IgD-negative memory B cell (primary cell): ENCODE measurements around the gene SCLY. TPM values are rescaled to one million over a fixed set of nuclear protein-coding genes. Genes with fewer than 3 reads are reported as not detected.

Experiments
- H3K27ac Mint-ChIP-seq, 3 donors: one replicate each; pipeline ENCODE4 v1.8.0; 2020 to 2022; ENCODE audit warnings: mild to moderate bottlenecking in 3 of 3, mixed read lengths in 3 of 3, moderate library complexity in 1 of 3
- H3K27me3 Mint-ChIP-seq: one replicate; pipeline ENCODE4 v1.8.0; 2021; ENCODE audit warnings: mixed read lengths
- H3K36me3 Mint-ChIP-seq: one replicate; pipeline ENCODE4 v1.8.0; 2020; ENCODE audit warnings: mild to moderate bottlenecking, mixed read lengths
- H3K4me1 Mint-ChIP-seq, 3 donors: one replicate each; pipeline ENCODE4 v1.8.0; 2020 to 2022; ENCODE audit warnings: mixed read lengths in 3 of 3, mild to moderate bottlenecking in 1 of 3
- H3K4me3 Mint-ChIP-seq, 4 donors: one replicate each; pipeline ENCODE4 v1.8.0; 2020 to 2022; ENCODE audit warnings: mild to moderate bottlenecking in 4 of 4, mixed read lengths in 4 of 4, moderate library complexity in 3 of 4
- H3K9me3 Mint-ChIP-seq, 3 donors: one replicate each; pipeline ENCODE4 v1.8.0; 2020 to 2021; ENCODE audit warnings: mixed read lengths in 3 of 3, mild to moderate bottlenecking in 1 of 3
- polyA plus RNA-seq: library from polyadenylated mRNA; unstranded; fragments of 300-500 nt; fragmentation: Illumina TruSeq; gene quantifications from one replicate; pipeline ENCODE4 v1.2.3, GENCODE V29; 2021

Gene SCLY
- polyA plus RNA-seq, 1 donor from 2014 or later = 18.5 TPM

DNA sequence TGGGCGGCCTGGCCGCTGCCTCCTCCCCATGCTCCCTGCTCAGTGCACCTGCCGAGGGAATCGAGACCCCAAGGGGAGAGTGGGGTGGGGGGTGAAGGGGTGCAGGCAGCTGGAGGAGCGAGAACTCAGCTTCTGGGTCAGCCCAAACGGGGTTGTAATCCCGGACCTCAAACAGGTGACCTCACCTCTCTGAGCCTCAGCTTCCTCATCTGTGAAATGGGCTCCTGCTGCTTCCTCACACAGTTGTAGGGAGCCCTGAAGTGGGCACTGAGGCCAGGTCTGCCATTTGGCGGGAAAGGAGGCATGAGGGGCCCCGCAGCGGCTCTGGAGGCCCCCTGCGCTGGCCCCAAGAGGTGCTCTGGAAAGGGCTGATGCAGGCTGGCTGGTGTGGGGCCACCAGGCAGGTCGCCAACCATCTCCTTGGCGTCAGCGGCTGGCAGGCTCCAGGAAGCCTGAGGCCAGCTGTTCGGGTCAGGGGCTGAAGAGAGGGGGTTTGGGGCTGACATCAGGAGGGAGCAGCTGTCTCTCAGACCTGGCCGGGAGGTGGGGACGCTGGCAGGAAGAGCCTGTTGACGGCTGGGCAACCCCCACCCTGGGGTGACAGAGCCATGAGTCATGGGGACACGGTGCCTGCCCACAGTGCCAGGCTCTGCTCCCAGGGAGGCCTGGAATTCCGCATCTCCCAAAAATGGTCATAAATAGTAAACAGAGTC, 82.6 kb downstream of the SCLY start:
- Mint-ChIP-seq H3K9me3 (no peaks in the 10 kb centered on the region), H3K36me3 (no peaks in the 10 kb centered on the region), H3K27ac (no peak overlapping the region), H3K27me3 (peaks cover 3% of the 10 kb centered on the region), H3K4me1 (peaks cover 0 to 3% (median 0%) of the 10 kb centered on the region in 3 donors), H3K4me3 (peak overlapping the region in 1 of 4 donors; percentile 49)

DNA sequence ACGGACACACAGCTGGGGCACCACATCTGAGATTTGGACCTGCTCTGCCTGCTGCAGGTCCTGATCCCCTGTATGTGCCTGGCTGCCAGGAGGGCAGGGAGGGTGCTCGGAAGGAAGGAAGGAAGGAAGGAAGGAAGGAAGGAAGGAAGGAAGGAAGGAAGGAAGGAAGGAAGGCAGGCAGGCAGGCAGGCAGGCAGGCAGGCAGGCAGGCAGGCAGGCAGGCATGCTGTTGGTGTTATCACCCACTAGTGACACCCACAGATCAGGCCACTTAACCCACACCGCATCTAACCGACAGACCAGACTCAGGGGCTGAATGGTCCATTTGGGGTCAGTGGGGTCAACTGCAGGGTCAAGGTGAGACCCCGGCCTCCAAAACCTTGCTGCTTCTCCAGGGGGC, 83.5 kb downstream of the SCLY start:
- H3K27me3 Mint-ChIP-seq = peaks cover 3% of the 10 kb centered on the region
- peaks cover 0 to 3% (median 0%) of the 10 kb centered on the region in 3 donors for H3K4me1 Mint-ChIP-seq
- H3K9me3 Mint-ChIP-seq = no peaks in the 10 kb centered on the region
- no peak overlapping the region for H3K4me3 Mint-ChIP-seq
- H3K27ac Mint-ChIP-seq = no peak overlapping the region
- H3K36me3 Mint-ChIP-seq = no peaks in the 10 kb centered on the region

DNA sequence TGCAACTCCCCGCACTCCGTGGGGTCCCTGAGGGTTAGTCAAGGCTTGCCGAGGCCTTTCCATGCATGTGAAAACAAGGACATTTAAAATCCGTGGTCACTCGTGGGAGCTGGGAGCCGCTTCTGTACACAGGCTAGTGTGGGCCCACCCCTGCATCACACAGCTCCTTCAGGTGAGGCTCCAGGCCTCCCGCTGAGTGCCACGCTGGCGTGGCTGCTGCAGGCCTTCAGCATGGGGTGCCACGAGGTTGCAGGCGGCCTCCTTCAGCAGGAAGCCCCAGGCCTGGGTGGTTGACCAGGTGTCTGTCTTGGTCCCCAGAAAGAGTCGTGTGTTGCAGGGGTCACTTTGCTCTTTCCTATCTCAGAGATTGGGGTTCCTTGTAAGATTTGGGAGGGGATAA, 84.2 kb downstream of the SCLY start:
- Mint-ChIP-seq H3K4me3 (peak overlapping the region in 1 of 4 donors; percentile 51), H3K27ac (no peak overlapping the region), H3K4me1 (peaks cover 0 to 3% (median 0%) of the 10 kb centered on the region in 3 donors), H3K36me3 (no peaks in the 10 kb centered on the region), H3K9me3 (no peaks in the 10 kb centered on the region), H3K27me3 (peaks cover 3% of the 10 kb centered on the region)

DNA sequence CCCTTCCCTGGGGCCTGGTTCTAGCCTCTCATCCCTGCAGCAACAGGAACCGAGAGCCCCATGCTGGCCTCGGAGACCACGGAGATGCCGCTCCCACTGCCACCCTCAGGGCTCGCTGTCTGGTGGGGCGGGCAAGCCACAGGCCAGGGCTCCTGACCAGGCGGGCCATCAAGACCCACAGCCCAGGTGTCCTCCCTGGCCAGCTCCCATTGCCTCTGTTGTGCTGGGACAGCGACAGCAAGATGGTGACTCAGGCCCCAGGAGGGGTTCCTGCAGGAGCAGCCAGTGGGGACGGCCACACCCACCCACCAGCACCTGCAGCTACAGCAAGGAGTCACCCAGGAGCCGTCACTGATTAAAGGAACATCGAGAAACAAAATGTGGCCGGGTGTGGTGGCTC, 85.0 kb downstream of the SCLY start:
- Mint-ChIP-seq H3K9me3 (no peaks in the 10 kb centered on the region), H3K27me3 (peaks cover 3% of the 10 kb centered on the region), H3K36me3 (no peaks in the 10 kb centered on the region), H3K27ac (no peak overlapping the region), H3K4me1 (peaks cover 0 to 3% (median 0%) of the 10 kb centered on the region in 3 donors), H3K4me3 (no peak overlapping the region)

DNA sequence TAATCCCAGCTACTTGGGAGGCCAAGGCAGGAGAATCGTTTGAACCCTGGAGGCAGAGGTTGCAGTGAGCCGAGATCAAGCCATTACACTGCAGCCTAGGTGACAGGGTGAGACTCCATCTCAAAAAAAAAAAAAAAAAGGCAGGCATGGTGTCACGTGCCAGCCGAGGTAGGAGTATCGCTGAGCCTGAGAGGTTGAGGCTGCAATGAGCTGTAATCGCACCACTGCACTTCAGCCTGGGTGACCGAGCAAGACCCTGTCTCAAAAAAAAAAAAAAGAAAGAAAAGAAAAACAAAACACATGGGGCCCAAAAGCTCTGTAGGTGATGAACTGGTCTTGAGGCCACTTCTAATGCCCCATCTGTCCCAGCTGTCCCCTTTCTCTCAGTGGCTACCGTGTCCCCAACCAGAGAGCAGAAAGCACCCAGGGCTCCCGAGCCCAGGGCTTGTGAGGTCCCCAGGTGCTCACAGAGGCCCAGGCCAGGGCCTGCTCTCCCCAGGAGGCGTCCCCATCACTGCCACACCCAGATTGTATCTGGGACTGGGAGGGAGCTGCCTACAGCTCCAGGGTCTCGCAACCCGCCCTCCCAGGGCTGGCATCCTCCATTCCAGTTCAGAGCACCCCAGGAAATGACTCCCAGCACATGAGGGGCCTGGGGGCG, 86.2 kb downstream of the SCLY start:
- H3K36me3 Mint-ChIP-seq = no peaks in the 10 kb centered on the region
- H3K9me3 Mint-ChIP-seq = no peaks in the 10 kb centered on the region
- H3K27me3 Mint-ChIP-seq = no peaks in the 10 kb centered on the region
- H3K27ac Mint-ChIP-seq = no peak overlapping the region
- no peaks in the 10 kb centered on the region for H3K4me1 Mint-ChIP-seq
- no peak overlapping the region for H3K4me3 Mint-ChIP-seq

DNA sequence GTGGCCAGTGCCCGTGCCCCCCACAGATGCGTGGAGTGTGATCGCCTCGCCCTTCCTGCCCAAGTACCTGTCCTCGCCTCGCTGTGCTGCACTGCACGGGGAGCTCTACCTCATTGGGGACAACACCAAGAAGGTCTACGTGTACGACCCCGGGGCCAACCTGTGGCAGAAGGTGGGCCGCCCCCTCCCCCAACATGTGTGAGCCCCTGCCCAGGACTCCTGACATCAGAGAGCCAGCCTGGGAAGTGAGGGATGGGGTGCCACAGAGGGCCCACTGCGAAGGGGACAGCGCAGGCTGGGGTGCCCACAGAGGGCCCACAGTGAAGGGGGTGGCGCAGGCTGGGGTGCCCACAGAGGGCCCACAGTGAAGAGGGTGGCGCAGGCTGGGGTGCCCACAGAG, 88.2 kb downstream of the SCLY start:
- Mint-ChIP-seq H3K4me1 (no peaks in the 10 kb centered on the region), H3K9me3 (no peaks in the 10 kb centered on the region), H3K4me3 (no peak overlapping the region), H3K27me3 (no peaks in the 10 kb centered on the region), H3K27ac (no peak overlapping the region), H3K36me3 (no peaks in the 10 kb centered on the region)

Other genes with a start within 250 kb of the SCLY start
- not detected for gene RAMP1, start 201.4 kb upstream of the SCLY start, polyA plus RNA-seq
- 48.4 TPM for gene UBE2F, start 94.0 kb upstream of the SCLY start, polyA plus RNA-seq
- 5.5 TPM for gene ESPNL, start 39.3 kb downstream of the SCLY start, polyA plus RNA-seq
- gene KLHL30, start 77.7 kb downstream of the SCLY start, polyA plus RNA-seq = not detected
- not detected for gene ERFE, start 98.0 kb downstream of the SCLY start, polyA plus RNA-seq
- gene ILKAP, start 142.7 kb downstream of the SCLY start, polyA plus RNA-seq = 50.2 TPM
- gene HES6, start 179.0 kb downstream of the SCLY start, polyA plus RNA-seq = 3.3 TPM
- 9.4 TPM for gene PER2, start 227.6 kb downstream of the SCLY start, polyA plus RNA-seq